HG03066 (cell line): ENCODE data around the gene COG3.
"Not testable (repeated sequence)": the region's sequence is repeated elsewhere in the genome, so short reads cannot be mapped to it uniquely, and the experiment has no call there.

Source experiments
- ATAC-seq: cut with Tn5 transposase; IDR thresholded peaks from one replicate; pipeline ENCODE4 v1.9.1; 2021; ENCODE audit warnings: low read depth; ENCODE audit not compliant: unreplicated experiment

Gene COG3

GRCh38 chr13:45464687-45465453 is at the start of gene COG3:
COG3 (plus strand) TSS chr13:45464939; CDS start chr13:45465037, 98 bp downstream.
- ATAC-seq: peak; percentile 94

- ATAC-seq: no peak
These were observed 49.6 kb upstream of the COG3 start for GRCh38 chr13:45415112-45415511.

- no peak for ATAC-seq
These were observed 48.1 kb upstream of the COG3 start for GRCh38 chr13:45416516-45417128.

GRCh38 chr13:45417790-45418534 is 46.8 kb upstream of the COG3 start, which contains the start of gene SLC25A30:
SLC25A30 (minus strand) TSS chr13:45418373; CDS start chr13:45411425, 6,948 bp downstream.
- peak; percentile 92 for ATAC-seq

GRCh38 chr13:45419389-45419788 is 45.4 kb upstream of the COG3 start:
- not testable (repeated sequence) for ATAC-seq

GRCh38 chr13:45419945-45420344 is 44.8 kb upstream of the COG3 start:
- ATAC-seq: no peak

GRCh38 chr13:45422731-45423292 is 41.9 kb upstream of the COG3 start:
- ATAC-seq: no peak

GRCh38 chr13:45426056-45426841 is 38.5 kb upstream of the COG3 start:
- not testable (repeated sequence) for ATAC-seq

- no peak for ATAC-seq
These were observed 31.9 kb upstream of the COG3 start for GRCh38 chr13:45432737-45433380.

GRCh38 chr13:45433381-45433790 is 31.4 kb upstream of the COG3 start:
- no peak for ATAC-seq

- no peak for ATAC-seq
These were observed 30.0 kb upstream of the COG3 start for GRCh38 chr13:45434556-45435371.

- ATAC-seq: no peak
These were observed 28.4 kb upstream of the COG3 start for GRCh38 chr13:45436332-45436731.

- ATAC-seq: no peak
These were observed 27.8 kb upstream of the COG3 start for GRCh38 chr13:45436953-45437352.

GRCh38 chr13:45437947-45438346 is 26.8 kb upstream of the COG3 start:
- no peak for ATAC-seq

- ATAC-seq: no peak
These were observed 25.7 kb upstream of the COG3 start for GRCh38 chr13:45439008-45439407.

- ATAC-seq: no peak
These were observed 24.8 kb upstream of the COG3 start for GRCh38 chr13:45439781-45440462.

- ATAC-seq: no peak
These were observed 23.1 kb upstream of the COG3 start for GRCh38 chr13:45441633-45442032.

- ATAC-seq: no peak
These were observed 19.7 kb upstream of the COG3 start for GRCh38 chr13:45445053-45445452.
